ENCODE data around the gene GRK5.
A peak's percentile ranks its signal among the peaks of the same experiment; 100 is the strongest.
"Not testable (repeated sequence)": the region's sequence is repeated elsewhere in the genome, so short reads cannot be mapped to it uniquely, and the experiment has no call there.

GRK5 gene

DNA sequence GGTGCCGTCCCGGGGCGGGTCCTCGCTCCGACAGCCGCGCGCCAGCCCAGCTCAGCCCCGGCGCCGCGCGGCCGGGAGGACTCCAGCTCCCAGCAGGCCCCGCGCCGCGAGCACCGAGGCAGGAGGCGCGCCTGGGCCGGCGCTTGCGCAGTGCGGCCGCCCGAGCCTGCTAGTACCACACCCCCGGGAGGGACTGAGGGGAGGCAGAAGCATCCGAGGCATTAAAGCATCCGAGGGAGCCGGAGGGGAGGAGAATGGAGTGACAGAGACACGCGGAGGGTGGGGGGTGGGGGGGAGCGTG is at the start of gene GRK5:
Gene GRK5 (plus strand): TSS at position 206 of the 301 bp plus-strand sequence. CDS start 347 bp downstream, outside the sequence.
- DNase-seq = peak; percentile 93

DNA sequence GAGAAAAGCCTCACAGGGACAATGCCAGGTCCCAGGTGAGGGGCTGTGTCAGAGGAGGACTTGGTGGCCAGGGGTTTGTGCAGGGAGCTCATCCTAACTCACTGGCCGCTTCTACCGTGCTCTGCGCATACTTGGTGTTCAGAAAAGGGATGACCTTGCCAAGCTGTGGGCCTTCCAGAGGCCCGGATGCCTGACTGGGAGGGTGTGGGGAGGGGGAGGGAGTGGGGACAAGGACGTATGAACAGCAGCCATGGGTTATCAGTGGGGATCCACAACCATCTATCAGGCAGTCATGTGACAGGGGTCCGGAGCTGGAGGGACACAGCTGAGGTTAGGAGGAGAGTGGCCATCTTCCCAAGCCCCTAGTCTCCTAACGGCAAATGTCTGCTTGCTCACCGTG is 48.0 kb upstream of the GRK5 start:
- no peak for DNase-seq

DNA sequence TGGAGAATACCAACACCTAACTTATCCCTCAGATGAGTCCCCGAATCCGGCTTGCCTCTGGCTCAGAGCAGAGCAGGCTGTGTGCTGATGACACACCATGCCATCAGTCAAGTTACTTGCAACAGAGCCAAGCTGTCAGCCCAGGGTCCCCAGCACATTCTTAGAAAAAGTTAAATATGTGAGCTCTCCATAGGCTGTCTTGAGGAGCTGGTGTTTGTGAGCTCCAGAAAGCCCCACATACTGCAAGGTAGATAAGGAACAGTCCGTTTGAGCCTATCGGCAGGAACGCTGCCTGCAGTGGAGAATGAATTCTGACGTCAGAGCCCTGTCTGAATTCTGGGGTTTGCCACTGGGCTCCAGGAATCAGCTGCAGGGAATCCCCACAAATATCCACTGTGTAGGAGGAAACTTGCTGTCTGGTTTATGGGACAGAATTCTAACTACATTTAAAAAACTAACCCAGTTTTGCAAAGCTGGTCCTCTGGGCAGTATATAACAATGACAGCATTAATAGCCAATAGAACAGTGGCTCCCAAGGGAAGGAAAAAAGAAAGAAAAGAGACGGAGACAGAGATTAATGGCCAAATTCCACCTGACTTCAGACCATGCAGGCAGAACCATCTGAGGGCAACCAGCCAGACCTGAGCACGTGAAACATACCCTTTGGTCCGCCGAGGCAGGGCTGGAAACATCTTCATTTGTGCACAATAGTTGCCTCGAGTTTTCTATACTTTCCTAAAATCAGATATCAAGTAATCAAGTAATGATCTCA is 45.5 kb upstream of the GRK5 start:
- DNase-seq = no peak

DNA sequence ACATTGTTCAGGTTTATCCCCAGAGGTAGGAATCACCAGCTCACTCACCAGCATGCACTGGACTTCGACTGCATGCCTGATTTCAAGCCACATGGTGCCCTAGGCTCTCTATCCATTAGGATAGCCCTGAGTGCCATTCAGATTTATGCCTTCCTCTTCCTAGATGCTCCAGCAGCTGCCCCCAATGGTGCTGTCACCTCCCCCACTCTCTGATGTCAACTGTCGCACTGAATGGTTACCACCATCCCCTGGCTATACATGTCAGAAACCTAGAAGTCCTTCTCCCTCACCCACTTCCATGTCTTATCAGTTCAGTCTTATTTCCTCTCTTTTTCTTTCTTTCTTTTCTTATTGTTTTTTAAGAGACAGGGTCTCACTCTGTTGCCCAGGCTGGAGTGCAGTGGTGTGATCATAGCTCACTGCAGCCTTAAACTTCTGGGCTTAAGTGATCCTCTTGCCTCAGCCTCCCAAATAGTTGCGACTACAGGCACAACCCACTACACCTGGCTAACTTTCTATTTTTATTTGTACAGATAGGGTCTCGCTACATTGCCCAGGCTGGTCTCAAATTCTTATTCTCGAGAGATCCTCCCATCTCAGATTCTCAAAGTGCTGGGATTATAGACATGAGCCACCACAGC is 44.8 kb upstream of the GRK5 start:
- no peak for DNase-seq

DNA sequence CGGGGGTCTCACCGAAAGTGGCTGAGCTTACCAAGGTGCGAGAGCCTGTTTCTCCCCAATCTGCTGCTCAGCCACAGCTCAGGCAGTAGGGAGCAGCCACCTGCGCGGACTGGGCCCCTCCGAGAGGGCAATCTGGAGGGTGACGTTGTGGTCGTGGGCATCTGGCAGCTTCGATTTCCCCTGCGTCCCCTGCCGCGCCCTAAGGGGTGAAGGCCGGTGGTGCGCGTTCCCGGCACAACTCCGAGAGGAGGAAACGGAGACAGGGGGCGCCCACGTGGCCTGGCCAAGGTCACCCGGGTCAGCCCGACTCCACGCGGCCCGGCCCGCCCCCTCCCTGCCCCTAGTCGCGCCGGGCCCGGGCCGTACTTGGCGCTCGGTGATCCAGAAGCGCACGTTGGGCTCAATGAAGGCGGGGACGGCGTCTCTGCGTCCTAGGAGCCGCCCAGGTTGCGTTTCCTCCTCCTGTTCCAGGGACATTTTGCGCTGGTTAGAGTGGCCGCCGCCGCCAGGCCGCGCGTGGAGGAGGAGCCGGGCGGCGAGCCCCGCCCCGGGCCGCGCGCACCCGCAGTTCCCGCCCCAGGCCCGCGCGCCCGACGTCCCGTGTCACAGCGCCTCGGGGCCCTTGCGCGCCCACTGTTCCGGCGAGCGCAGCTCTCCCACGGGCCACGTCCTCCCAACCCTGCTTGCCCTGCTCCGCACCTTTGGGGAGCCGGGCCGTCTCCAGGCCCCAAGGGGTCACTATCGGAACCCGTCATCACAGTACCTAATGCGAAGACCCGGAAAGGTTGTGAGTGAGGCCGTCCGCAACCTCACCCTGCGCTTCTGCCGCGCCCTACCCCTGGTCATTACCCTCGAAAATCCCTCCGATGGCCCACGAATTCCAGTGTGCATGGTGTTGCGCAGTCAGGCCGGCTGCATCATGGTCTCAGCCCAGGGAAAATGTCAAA is 41.9 kb upstream of the GRK5 start, which contains the start of gene SFXN4:
Gene SFXN4 (minus strand): TSS at position 544 of the 947 bp plus-strand sequence. CDS start 67 bp downstream, at position 477.
- peak; percentile 70 for DNase-seq

DNA sequence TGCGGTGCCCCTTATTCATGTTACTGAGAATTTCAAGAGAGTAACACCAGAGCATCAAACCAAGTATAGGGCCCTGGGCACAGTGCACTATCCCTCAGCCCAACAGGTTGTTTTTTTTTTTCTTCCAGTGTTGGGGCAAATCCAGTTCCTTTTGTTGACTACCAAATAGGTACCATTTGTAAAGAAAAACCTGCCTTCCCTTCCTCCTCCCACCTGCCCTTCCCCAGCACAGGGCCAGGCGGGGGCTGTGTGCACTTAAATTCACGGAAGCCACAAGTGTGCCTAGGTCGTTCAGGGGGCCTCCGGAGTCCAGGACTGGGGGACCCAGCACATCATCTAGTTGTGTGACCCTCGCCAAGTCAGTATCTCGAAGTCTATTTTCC is 41.3 kb upstream of the GRK5 start:
- no peak for DNase-seq

DNA sequence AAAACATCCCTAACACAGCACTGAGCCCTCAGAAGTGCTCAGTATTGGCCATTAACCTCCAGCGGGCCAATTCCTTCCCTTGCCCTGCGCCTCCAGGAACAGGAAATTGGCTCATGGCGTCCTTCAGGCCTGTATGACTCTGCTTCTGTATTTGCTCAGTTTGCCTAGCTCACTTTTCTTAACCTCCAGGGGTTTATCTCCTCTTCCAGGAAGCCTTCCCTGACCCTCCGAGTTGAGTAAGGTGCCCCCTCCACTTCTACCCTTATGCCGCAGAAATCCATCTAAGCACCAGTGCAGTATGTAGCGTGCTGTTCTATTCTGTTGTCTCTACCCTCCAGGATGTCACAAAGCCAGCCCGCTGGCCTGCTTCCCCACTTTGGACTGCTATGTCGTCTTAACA is 40.8 kb upstream of the GRK5 start:
- DNase-seq = no peak

DNA sequence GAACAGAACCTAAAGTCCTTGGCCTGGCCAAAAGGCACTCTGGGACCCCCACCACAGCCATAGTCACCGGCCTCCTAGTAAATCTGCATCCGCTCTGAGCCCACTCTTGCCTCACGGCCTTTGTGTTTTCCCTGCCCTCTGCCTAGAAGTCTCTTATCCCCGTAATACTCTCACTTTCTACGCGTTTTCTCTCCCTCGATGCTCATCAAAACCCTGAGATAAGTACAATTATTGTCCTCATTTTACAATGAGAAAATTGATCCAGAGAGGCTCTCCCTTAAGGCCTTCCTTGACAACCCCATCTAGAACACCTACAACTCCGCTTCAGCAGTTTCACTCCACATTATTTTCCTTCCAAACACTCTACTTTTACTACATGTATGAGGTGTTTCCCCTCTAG is 40.3 kb upstream of the GRK5 start:
- no peak for DNase-seq

DNA sequence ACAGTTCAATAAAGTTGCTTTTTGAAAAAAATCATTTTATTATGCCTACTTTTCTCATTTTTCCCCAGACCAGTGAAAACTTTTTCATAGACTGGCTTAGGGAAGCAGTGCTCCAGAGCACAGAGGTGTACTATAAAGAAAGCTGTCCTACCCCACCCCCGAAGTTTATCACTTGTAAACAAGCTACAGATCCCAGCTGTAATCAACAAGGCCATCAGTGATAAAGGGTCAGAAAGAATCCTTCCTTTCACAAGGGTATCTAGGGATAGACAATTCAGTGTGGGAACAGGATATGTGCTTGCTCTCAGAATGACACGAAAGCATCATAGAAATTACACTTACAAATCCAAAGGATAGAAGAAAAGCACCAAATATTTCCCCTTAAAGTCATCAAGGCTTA is 33.3 kb upstream of the GRK5 start:
- no peak for DNase-seq

DNA sequence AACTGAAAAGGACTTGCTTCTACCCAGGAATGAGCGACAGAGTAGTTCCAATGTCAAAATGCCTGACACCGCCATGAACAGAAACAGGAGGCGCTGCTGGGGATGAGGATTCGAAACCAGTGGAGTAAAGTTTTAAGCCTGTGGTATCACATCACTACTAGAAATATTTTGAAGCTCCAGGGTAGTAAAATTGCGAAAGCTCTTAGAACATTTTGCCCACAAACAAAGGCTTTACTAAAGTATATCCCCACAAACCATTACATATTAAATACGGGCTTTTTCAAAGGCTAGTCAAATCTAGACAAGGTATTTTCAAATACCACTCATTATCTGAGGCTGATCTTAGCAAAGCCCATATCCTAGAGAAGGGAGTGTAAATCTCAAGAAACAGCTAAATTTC is 31.2 kb upstream of the GRK5 start:
- no peak for DNase-seq

DNA sequence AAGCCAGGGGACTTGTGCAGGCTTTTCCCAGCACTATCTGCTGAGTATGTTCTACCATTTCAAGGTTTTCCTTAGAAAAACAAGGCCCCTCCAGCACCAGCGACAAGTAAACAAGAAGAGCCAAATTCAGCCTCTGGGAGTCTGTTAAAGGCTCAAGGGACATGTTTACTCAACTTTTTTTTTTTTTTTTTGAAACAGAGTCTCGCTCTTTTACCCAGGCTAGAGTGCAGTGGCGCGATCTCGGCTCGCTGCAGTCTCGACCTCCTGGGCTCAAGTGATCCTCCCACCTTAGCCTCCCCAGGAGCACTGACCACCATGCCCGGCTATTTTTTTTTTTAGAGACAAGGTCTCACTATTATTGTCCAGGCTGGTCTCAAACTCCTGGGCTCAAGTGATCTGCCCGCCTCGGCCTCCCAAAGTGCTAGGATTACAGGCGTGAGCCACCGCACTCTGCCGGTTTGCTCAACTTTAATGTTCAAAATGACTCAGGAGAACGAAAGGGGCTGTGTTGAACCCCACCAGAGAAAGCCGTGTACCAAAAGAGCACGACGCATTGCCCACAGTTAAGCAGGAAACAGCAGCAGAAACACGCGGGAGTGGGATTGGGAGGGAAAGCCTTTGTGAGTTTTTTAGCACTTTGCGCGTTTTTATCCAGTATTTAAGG is 29.5 kb upstream of the GRK5 start:
- DNase-seq = peak; percentile 6

DNA sequence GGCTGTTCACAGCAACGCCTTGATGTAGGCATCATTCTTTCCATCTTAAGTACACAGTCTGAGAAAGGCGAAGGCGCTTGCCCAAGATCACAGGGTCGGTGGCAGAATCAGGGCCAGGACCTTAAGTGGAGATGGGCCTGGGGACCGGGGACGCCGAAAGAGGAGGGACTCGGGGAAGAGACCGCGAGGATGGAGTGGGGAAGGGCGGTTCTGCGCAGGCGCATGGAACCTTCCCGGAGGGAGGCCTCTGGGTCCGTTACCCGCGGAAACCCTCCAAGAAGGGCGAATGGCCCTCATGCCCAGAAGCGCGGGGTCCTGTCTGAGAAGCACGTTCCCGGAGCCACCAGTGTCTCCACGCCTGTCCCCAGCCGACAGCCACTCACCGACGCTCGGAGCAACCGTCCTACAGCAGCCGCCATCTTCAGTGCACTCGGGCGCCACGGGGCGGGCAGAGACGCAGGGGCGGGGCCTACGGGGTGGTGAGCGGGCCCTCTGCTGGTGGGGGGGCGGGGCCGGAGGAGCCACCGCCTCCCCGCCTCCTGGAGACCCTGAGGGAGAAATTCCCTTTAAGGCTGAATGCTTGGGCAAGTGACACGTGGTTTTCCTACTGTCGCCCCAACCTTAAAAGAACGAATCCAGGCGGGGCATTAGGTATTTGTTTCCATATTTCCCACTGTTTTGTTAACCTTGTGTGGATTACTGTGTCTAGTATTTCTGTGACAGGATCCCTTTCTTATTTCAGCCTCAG is 28.8 kb upstream of the GRK5 start, which contains the start of gene PRDX3:
Gene PRDX3 (minus strand): TSS at position 441 of the 748 bp plus-strand sequence. CDS start 22 bp downstream, at position 419.
- peak; percentile 91 for DNase-seq

DNA sequence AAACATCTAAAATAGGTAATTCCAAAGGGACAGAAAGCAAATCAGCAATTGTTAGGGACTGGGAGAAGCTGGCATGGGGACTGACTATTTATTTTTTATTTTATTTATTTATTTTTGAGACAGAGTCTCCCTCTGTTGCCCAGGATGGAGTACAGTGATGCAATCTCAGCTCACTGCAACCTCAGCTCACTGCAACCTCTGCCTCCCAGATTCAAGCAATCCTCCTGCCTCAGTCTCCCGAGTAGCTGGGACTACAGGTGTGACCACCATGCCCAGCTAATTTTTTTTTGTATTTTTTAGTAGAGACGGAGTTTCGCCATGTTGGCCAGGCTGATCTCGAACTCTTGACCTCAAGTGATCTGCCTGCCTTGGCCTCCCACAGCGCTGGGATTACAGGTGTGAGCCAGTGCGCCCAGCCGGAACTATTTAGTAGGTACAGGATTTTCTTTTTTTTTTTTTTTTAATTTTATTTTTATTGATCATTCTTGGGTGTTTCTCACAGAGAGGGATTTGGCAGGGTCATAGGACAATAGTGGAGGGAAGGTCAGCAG is 26.4 kb upstream of the GRK5 start:
- DNase-seq = not testable (repeated sequence)

DNA sequence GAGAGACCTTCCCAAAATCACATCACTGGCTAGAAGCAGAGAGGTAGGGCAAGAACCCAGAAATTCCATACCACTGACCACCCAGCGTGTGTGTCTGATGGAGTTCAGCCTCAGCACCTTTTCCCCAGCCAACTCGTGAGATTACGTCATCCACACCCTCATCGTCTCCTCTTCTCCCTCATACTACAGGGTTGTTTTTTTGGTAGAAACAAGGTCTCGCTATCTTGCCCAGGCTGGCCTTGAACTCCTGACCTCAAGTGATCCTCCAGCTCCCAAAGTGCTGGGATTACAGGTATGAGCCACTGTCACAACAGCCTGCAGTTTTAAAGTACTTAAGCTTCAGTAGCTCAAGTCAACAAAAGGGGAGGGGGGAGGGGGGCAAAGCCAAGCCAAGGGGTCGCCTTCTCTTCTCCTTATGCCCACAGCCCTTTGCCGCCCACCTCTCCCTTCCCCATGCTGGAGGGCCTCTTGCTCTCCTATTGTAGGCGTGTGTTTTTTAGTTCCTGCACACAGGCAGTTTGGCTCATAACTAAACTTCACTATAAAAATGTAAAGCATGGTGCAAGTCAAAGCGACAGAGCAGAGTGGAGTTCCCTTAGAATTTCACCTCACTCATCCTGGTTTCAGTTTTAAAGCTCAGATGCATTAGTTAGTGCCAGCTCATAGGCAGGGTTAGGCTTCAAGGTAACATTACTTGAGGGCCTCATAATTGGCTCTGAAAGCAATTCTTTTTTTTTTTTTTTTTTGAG is 23.5 kb upstream of the GRK5 start:
- no peak for DNase-seq

DNA sequence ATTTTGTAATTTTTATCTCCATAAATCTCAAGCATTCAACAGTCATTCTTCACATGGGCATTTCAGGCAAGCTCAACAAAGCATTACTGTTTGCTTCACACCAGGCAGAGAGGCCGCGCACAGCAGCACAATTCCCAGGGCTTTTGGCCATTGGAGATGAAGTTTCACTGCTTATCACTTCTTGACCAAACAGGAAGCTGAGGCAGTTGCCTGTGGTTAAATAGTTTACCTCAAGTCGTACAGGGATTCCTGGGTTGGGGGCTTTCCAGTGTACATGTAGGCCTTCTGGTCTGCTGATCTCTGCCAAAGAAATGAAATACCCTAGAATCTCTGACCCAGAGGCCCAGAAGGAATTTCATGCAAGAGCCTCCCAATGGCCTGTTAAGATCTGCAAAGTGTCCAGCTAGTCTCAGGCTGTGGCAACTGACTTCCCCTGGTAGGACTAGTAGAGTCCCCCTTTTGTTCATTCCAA is 17.5 kb upstream of the GRK5 start:
- no peak for DNase-seq

DNA sequence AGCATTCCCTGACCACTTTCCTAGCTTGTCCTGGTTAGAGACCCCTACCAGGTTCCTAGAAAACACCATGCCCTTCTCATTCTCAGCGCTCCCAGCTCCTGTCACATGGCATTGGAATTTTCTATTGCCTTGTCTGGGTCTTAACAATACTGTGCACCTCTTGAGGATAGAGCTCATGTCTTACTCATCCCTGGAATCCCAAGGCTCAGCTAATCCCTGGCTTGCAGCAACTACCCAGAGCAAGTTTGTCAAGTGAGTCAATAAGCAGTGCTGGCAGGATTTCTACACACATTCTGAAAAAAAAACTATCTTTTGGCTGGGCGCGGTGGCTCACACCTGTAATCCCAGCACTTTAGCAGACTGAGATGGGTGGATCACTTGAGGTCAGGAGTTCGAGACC is 17.0 kb upstream of the GRK5 start:
- no peak for DNase-seq

DNA sequence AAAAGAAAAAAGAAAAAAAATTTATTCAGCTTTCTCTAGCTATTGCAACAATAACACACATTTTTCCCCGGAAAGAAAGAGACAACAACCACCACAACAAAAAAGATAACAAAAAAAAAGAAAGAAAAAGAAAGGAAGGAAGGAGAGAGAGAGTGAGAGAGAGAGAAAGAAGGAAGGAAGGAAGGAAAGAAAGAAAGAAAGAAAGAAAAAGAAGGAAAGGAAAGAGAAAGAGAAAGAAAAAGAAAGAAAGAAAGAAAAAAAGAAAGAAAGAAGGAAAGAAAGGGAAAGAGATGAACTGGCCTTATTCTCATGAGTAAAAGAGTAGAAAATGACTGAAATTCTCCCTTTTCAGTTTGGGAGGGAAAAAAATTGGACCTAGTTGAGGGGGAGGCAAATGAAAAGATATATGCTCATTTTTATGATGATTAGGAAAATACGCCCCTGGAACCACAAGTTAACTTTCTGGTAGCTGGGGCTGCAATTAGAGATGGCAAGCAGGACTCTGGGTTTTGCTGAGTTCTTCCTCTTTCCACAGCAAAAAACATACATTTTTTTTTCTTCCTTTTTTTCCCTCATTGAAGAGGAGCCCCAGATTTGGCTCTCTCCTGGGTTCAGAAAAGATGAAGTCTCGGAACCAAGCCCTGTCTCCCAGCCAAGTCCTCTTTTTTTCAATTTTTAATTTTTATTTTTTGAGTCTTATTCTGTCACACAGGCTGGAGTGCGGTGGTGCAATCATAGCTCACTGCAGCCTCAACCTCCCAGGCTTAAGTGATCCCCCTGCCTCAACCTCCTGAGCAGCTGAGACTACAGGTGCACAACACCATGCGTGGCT is 16.2 kb upstream of the GRK5 start:
- no peak for DNase-seq

DNA sequence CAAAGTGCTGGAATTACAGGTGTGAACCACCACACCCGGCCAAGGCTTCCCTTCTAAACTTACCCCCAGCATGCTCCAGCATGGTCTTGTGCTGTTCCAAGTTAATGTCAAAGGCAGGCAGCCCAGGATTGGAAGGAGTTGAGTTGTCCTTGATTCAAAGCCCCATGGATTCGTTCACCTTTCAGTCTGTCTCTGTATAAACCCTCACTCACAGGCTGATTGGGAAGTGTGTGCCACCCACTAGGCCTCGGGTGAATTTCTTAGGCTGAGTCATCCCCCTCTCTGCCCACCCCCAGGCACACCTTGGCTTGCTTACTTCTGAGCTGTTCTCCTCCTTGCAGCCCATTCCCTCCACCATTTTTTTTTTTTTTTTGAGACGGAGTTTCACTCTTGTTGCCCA is 15.5 kb upstream of the GRK5 start:
- DNase-seq = no peak

DNA sequence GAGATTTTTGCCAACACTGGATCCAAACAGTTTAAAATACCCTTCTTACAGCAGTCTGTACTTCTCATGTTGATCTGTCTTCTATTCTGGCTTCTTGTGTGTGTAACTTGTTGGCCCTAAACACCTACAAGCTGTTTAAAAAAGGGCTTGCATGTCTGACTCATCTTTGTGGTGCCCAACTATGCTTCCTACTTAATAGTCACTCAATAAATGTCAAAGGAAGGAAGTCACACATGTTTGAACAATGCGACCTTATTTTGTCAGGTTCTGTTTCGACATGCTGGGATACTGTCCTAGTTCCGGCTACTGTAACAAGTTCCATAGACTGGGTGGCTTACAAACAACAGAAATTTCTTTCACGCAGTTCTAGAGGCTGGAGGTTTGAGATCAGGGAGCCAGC is 9.4 kb upstream of the GRK5 start:
- DNase-seq = no peak

DNA sequence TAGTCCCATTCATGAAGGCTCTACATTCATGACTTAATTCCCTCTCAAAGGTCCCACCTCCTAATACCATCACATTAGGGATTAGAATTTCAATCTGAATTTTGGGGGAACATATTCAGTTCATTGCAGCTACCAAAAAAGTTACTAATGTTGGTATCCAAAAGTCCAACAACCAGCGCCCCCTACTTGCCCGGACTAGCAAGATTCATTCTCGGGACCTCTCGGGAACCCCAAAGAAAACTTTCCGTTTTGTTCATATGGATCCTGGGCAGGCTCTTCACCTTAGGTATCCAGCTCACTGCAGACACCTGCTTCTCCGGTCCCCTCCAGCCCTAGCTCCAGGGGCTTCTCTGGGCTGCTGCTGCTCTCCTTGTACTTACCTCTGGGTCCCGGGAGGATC is 8.9 kb upstream of the GRK5 start:
- no peak for DNase-seq
